ENCODE results near the gene CYYR1. TPM values are rescaled to one million over a fixed set of nuclear protein-coding genes. Genes with fewer than 3 reads are reported as not detected.

CYYR1 gene
- total RNA-seq, 1 donor: not detected

DNA sequence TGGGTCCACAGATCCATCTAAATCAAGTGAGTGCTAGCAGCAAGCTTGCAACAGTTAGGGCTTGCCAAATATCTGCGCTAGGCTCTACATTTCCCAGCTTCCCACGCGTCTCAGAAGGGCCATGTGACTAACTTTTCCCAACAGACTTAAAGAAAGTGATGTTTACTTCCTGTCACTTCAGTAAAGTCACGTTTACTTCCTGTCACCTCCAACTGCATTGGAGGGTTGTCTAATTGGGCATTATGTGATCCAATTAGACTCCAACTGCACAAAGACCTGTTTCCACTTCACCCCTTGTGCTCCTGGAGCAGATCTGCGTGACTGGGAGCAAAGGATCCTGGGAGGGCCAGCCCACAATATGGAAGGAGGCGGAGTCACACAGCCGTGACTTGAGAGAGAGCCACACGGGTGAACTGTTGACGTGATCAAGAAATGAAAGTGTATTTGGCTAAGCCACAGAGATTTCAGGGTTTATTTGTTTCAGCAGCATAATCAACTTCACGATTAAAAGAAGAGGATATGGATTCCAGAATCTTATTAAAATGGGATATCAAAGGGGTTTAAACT, 77.7 kb downstream of the CYYR1 start:
- Histone ChIP-seq H3K9me3 (ENCODE audit: low read depth, low read length) (no peaks in the 10 kb centered on the region), H3K4me3 (ENCODE audit: insufficient read depth, low read length) (no peak overlapping the region), H4K20me1 (ENCODE audit: insufficient read depth, low read length) (no peaks in the 10 kb centered on the region), H3K27me3 (ENCODE audit: insufficient read depth, low read length) (no peaks in the 10 kb centered on the region), H3K27ac (ENCODE audit: low read depth, low read length) (no peak overlapping the region), H2AFZ (ENCODE audit: low read length) (no peak overlapping the region), H3K4me1 (ENCODE audit: insufficient read depth, low read length) (no peaks in the 10 kb centered on the region), H3K79me2 (ENCODE audit: insufficient read depth, low read length) (no peaks in the 10 kb centered on the region), H3K4me2 (ENCODE audit: insufficient read depth, low read length) (no peak overlapping the region), H3K36me3 (ENCODE audit: insufficient read depth, low read length) (no peaks in the 10 kb centered on the region)
- DNase-seq (ENCODE audit: insufficient read length, low spot score, missing footprints): peak; percentile 23
- TF ChIP-seq, protein P1, sequence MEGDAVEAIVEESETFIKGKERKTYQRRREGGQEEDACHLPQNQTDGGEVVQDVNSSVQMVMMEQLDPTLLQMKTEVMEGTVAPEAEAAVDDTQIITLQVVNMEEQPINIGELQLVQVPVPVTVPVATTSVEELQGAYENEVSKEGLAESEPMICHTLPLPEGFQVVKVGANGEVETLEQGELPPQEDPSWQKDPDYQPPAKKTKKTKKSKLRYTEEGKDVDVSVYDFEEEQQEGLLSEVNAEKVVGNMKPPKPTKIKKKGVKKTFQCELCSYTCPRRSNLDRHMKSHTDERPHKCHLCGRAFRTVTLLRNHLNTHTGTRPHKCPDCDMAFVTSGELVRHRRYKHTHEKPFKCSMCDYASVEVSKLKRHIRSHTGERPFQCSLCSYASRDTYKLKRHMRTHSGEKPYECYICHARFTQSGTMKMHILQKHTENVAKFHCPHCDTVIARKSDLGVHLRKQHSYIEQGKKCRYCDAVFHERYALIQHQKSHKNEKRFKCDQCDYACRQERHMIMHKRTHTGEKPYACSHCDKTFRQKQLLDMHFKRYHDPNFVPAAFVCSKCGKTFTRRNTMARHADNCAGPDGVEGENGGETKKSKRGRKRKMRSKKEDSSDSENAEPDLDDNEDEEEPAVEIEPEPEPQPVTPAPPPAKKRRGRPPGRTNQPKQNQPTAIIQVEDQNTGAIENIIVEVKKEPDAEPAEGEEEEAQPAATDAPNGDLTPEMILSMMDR (IDR thresholded peaks at IDR 0.05; ENCODE audit: extremely low read depth, low read depth, low read length): no peak

DNA sequence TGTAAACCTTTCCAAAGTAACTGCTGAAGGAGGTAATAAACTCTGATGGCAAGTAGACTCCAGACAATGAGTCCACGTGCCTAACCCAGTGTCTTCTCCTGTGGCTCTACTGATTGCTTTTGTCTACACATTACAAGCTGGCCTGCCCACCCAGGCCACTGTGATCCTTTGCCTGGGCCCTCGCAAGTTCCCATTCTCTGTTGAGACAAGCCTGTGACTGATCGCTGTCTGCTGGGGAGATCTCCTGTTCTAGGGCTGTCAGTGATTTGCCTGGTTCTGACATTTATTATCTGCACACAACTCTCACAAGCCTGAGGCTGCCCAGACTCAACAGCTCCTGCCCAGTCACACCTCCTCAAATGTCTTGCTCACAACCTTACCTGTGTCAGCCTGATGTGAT, 81.4 kb downstream of the CYYR1 start:
- H3K27ac ChIP-seq (ENCODE audit: low read depth, low read length): no peak overlapping the region
- H3K36me3 ChIP-seq (ENCODE audit: insufficient read depth, low read length): no peaks in the 10 kb centered on the region
- H3K79me2 ChIP-seq (ENCODE audit: insufficient read depth, low read length): no peaks in the 10 kb centered on the region
- no peak for DNase-seq (ENCODE audit: insufficient read length, low spot score, missing footprints)
- H3K27me3 ChIP-seq (ENCODE audit: insufficient read depth, low read length): no peaks in the 10 kb centered on the region
- TF ChIP-seq, protein P1 (IDR thresholded peaks at IDR 0.05; ENCODE audit: extremely low read depth, low read depth, low read length): no peak
- H2AFZ ChIP-seq (ENCODE audit: low read length): no peak overlapping the region
- H3K4me3 ChIP-seq (ENCODE audit: insufficient read depth, low read length): no peak overlapping the region
- H3K4me2 ChIP-seq (ENCODE audit: insufficient read depth, low read length): no peak overlapping the region
- H3K4me1 ChIP-seq (ENCODE audit: insufficient read depth, low read length): no peaks in the 10 kb centered on the region
- no peaks in the 10 kb centered on the region for H3K9me3 ChIP-seq (ENCODE audit: low read depth, low read length)
- H4K20me1 ChIP-seq (ENCODE audit: insufficient read depth, low read length): no peaks in the 10 kb centered on the region

DNA sequence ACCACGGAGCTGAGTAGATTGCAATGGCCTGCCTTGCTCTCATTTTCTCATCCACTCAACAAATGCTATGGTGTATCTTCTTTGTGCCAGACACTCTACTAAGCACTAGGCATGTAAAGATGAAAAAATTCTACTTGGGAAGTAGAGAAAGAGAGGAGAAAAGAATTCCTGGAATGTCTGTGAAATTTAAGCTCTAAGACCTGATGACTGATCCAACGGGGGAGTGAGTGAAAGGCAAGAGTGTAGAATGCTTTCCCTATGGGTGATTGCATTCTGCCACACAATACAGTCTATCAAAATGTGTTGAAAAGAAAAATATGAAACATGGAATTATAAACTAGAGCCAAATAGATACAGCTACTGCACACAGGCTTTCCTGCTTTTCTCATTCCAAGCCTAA, 82.3 kb downstream of the CYYR1 start:
- Histone ChIP-seq H4K20me1 (ENCODE audit: insufficient read depth, low read length) (no peaks in the 10 kb centered on the region), H3K36me3 (ENCODE audit: insufficient read depth, low read length) (no peaks in the 10 kb centered on the region), H3K4me2 (ENCODE audit: insufficient read depth, low read length) (no peak overlapping the region), H3K27ac (ENCODE audit: low read depth, low read length) (no peak overlapping the region), H3K4me3 (ENCODE audit: insufficient read depth, low read length) (no peak overlapping the region), H3K4me1 (ENCODE audit: insufficient read depth, low read length) (no peaks in the 10 kb centered on the region), H3K9me3 (ENCODE audit: low read depth, low read length) (no peaks in the 10 kb centered on the region), H3K27me3 (ENCODE audit: insufficient read depth, low read length) (no peaks in the 10 kb centered on the region), H2AFZ (ENCODE audit: low read length) (no peak overlapping the region), H3K79me2 (ENCODE audit: insufficient read depth, low read length) (no peaks in the 10 kb centered on the region)
- TF ChIP-seq, protein P1 (IDR thresholded peaks at IDR 0.05; ENCODE audit: extremely low read depth, low read depth, low read length): no peak
- DNase-seq (ENCODE audit: insufficient read length, low spot score, missing footprints): no peak

DNA sequence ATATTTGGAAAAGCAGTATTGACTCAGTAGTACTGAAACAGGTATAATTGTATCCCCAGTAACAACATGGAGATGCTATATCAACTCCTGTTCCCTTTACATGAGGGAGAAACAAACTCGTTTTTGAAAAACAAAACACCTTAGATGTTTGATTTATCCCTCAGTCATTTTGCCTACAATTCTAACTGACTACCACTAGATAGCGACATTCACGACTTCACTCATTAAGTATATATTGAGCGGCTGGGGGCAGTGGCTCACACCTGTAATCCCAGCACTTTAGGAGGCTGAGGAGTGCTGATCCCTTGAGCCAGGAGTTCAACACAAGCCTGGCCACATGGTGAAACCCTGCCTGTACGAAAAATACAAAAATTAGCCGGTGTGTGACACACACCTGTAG, 83.3 kb downstream of the CYYR1 start:
- TF ChIP-seq, protein P1 (IDR thresholded peaks at IDR 0.05; ENCODE audit: extremely low read depth, low read depth, low read length): no peak
- Histone ChIP-seq H4K20me1 (ENCODE audit: insufficient read depth, low read length) (no peaks in the 10 kb centered on the region), H3K79me2 (ENCODE audit: insufficient read depth, low read length) (no peaks in the 10 kb centered on the region), H3K9me3 (ENCODE audit: low read depth, low read length) (no peaks in the 10 kb centered on the region), H3K4me3 (ENCODE audit: insufficient read depth, low read length) (no peak overlapping the region), H3K4me1 (ENCODE audit: insufficient read depth, low read length) (no peaks in the 10 kb centered on the region), H3K27ac (ENCODE audit: low read depth, low read length) (no peak overlapping the region), H3K36me3 (ENCODE audit: insufficient read depth, low read length) (no peaks in the 10 kb centered on the region), H3K4me2 (ENCODE audit: insufficient read depth, low read length) (no peak overlapping the region), H2AFZ (ENCODE audit: low read length) (no peak overlapping the region), H3K27me3 (ENCODE audit: insufficient read depth, low read length) (no peaks in the 10 kb centered on the region)
- no peak for DNase-seq (ENCODE audit: insufficient read length, low spot score, missing footprints)
